ENCODE measurements around the gene CPEB3.

Gene CPEB3

GRCh38 chr10:92076722-92077121 lies 214.2 kb downstream of the CPEB3 start:
- TF ChIP-seq CTCF (IDR thresholded peaks at IDR 0.05; ENCODE audit: low read depth, low read length, missing control alignments), result no peak
- H3K4me3 ChIP-seq (replicated peaks; ENCODE audit: low read depth, low read length), result no peak overlapping the region
- DNase-seq (ENCODE audit: extremely low read depth, low read depth), result no peak

- TF ChIP-seq CTCF (IDR thresholded peaks at IDR 0.05; ENCODE audit: low read depth, low read length, missing control alignments), result no peak
- H3K4me3 ChIP-seq (replicated peaks; ENCODE audit: low read depth, low read length), result no peak overlapping the region
- no peak for DNase-seq (ENCODE audit: extremely low read depth, low read depth)
These were observed 215.0 kb downstream of the CPEB3 start for GRCh38 chr10:92075829-92076228.

- no peak for DNase-seq (ENCODE audit: extremely low read depth, low read depth)
- no peak for TF ChIP-seq CTCF (IDR thresholded peaks at IDR 0.05; ENCODE audit: low read depth, low read length, missing control alignments)
- H3K4me3 ChIP-seq (replicated peaks; ENCODE audit: low read depth, low read length), result no peak overlapping the region
These were observed 216.6 kb downstream of the CPEB3 start for GRCh38 chr10:92074126-92074887.

- DNase-seq (ENCODE audit: extremely low read depth, low read depth), result no peak
- no peak for TF ChIP-seq CTCF (IDR thresholded peaks at IDR 0.05; ENCODE audit: low read depth, low read length, missing control alignments)
These were observed 222.0 kb downstream of the CPEB3 start for GRCh38 chr10:92068900-92069299.

GRCh38 chr10:92066386-92066785 lies 224.5 kb downstream of the CPEB3 start:
- no peak overlapping the region for H3K4me3 ChIP-seq (replicated peaks; ENCODE audit: low read depth, low read length)
- no peak for DNase-seq (ENCODE audit: extremely low read depth, low read depth)
- TF ChIP-seq CTCF (IDR thresholded peaks at IDR 0.05; ENCODE audit: low read depth, low read length, missing control alignments), result no peak

More at GRCh38 chr10:92068900-92069299, 222.0 kb downstream of the CPEB3 start:
- H3K4me3 ChIP-seq (replicated peaks; ENCODE audit: low read depth, low read length), result no peak overlapping the region

GRCh38 chr10:92064506-92064905 lies 226.4 kb downstream of the CPEB3 start:
- DNase-seq (ENCODE audit: extremely low read depth, low read depth), result no peak
- TF ChIP-seq CTCF (IDR thresholded peaks at IDR 0.05; ENCODE audit: low read depth, low read length, missing control alignments), result no peak
- H3K4me3 ChIP-seq (replicated peaks; ENCODE audit: low read depth, low read length), result no peak overlapping the region

GRCh38 chr10:92062273-92062672 lies 228.6 kb downstream of the CPEB3 start:
- H3K4me3 ChIP-seq (replicated peaks; ENCODE audit: low read depth, low read length), result no peak overlapping the region
- DNase-seq (ENCODE audit: extremely low read depth, low read depth), result no peak
- no peak for TF ChIP-seq CTCF (IDR thresholded peaks at IDR 0.05; ENCODE audit: low read depth, low read length, missing control alignments)
